ENCODE data around the gene IFFO2.

DNA sequence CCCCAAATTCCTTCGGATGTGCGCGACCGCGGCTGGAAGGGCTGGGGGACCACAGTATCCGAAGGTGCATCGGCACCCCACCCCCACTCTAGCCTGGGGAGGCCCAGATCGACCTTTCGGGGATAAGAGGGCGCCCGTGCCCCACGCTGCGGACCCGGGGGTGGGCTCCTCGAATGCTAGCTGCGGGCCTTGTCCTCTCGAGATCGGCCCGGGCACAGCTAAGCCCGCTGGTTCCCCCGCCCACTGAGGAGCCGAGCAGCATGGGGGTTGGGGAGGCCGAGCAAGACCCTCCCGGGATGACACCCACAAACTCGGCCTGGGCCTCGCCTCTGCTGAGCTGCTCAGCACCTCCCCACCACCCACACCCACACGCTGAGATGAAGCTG lies 653 bp upstream of the IFFO2 start:
- TF ChIP-seq, protein P1, sequence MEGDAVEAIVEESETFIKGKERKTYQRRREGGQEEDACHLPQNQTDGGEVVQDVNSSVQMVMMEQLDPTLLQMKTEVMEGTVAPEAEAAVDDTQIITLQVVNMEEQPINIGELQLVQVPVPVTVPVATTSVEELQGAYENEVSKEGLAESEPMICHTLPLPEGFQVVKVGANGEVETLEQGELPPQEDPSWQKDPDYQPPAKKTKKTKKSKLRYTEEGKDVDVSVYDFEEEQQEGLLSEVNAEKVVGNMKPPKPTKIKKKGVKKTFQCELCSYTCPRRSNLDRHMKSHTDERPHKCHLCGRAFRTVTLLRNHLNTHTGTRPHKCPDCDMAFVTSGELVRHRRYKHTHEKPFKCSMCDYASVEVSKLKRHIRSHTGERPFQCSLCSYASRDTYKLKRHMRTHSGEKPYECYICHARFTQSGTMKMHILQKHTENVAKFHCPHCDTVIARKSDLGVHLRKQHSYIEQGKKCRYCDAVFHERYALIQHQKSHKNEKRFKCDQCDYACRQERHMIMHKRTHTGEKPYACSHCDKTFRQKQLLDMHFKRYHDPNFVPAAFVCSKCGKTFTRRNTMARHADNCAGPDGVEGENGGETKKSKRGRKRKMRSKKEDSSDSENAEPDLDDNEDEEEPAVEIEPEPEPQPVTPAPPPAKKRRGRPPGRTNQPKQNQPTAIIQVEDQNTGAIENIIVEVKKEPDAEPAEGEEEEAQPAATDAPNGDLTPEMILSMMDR (IDR thresholded peaks at IDR 0.05), result no peak
- TF ChIP-seq POLR2AphosphoS5 (IDR thresholded peaks at IDR 0.05), result no peak
- no peak for TF ChIP-seq EP300 (IDR thresholded peaks at IDR 0.05)
- no peak for TF ChIP-seq POLR2A (IDR thresholded peaks at IDR 0.05)

All from upper lobe of left lung (tissue), 4 donors.